ENCODE results near the gene GALNT9. TPM values are rescaled to one million over a fixed set of nuclear protein-coding genes. Genes with fewer than 3 reads are reported as not detected.
A peak's percentile ranks its signal among the peaks of the same experiment; 100 is the strongest.
"Not testable (repeated sequence)": the region's sequence is repeated elsewhere in the genome, so short reads cannot be mapped to it uniquely, and the experiment has no call there.

The GALNT9 gene
- total RNA-seq, 1 donor from 2014 or later, result 1.6 TPM

DNA sequence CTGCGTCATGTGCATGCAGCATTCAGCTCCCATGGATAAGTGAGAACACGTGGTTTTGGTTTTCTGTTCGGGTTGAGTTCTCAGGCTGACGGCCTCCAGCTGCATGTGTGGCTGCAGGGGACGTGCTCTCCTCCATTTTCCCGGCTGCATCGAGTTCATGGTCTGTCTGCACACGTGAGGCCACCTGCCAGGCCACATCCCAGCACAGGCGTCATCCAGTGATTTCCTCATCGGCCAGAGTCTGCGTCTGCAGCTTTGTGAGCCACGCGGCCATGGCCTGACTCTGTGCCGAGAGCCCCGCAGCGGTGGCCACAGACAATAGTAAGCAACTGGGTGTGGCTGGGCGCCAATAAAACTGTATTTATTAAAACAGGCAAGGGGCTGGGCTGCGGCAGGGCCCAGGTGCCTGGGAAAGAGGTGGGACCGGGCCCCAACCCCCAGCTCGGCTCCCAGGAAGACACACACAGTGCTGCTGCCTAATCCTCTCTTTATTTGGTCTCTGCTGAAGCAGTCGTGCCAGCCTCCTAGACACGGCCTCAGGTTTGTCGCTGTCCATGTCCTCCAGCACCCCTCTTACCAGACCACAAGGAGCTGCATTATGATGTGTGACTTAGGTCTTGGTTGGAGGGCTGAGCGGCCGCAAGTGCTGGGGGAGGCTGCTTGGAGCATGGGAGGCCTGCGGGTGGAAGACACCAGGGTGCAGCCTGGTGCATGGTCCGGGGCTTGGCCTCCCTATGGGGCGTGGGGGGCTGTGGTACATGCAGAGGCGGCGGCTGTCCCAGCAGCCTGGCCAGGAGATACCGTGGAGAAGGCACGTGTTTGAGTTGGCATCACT lies 133.1 kb downstream of the GALNT9 start:
- Mint-ChIP-seq H3K27ac (no peak overlapping the region), H3K9me3 (peaks cover 4% of the 10 kb centered on the region), H3K4me1 (ENCODE audit: unreplicated experiment) (no peaks in the 10 kb centered on the region), H3K4me3 (no peak overlapping the region), H3K27me3 (peaks cover 34% of the 10 kb centered on the region), H3K36me3 (no peaks in the 10 kb centered on the region)
- DNase-seq (ENCODE audit: extremely low spot score, unreplicated experiment), result no peak
- no peak for TF ChIP-seq CTCF (conservative IDR thresholded peaks at IDR 0.05)

GRCh38 chr12:132195242-132195641 lies 134.1 kb downstream of the GALNT9 start:
- H3K4me3 Mint-ChIP-seq; H3K4me1 Mint-ChIP-seq (ENCODE audit: unreplicated experiment); H3K27ac Mint-ChIP-seq; H3K36me3 Mint-ChIP-seq; H3K9me3 Mint-ChIP-seq; DNase-seq (ENCODE audit: extremely low spot score, unreplicated experiment): not testable (repeated sequence)
- H3K27me3 Mint-ChIP-seq, result peaks cover 36% of the 10 kb centered on the region

GRCh38 chr12:132194556-132194955 lies 134.8 kb downstream of the GALNT9 start:
- H3K4me3 Mint-ChIP-seq, result no peak overlapping the region
- no peak for DNase-seq (ENCODE audit: extremely low spot score, unreplicated experiment)
- no peak for TF ChIP-seq CTCF (conservative IDR thresholded peaks at IDR 0.05)
- H3K36me3 Mint-ChIP-seq, result no peaks in the 10 kb centered on the region
- peaks cover 4% of the 10 kb centered on the region for H3K9me3 Mint-ChIP-seq
- peaks cover 40% of the 10 kb centered on the region for H3K27me3 Mint-ChIP-seq
- no peaks in the 10 kb centered on the region for H3K4me1 Mint-ChIP-seq (ENCODE audit: unreplicated experiment)
- no peak overlapping the region for H3K27ac Mint-ChIP-seq

DNA sequence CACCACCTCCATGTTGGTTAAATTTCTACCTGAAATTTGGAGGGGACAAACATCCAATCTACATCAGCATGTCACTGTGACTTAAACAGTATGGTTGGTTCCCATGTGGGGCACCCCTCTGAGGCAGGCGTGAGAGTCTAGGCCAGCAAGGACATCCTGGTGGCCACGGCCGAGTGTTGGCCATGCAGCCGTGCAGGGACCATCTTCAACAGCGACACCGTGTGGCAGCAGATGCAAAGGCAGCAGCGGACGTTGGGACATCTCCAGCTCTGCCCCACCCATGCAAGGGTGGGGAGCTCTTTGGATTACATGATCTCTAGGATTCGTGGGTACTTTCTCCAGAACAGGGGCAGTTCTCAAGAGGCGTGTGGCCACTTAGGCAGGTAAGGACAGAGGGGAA lies 135.3 kb downstream of the GALNT9 start:
- TF ChIP-seq CTCF (conservative IDR thresholded peaks at IDR 0.05), result peak; percentile 59
- H3K36me3 Mint-ChIP-seq, result no peaks in the 10 kb centered on the region
- H3K27me3 Mint-ChIP-seq, result peaks cover 44% of the 10 kb centered on the region
- H3K4me3 Mint-ChIP-seq, result no peak overlapping the region
- peaks cover 4% of the 10 kb centered on the region for H3K9me3 Mint-ChIP-seq
- H3K27ac Mint-ChIP-seq, result no peak overlapping the region
- peaks cover 3% of the 10 kb centered on the region for H3K4me1 Mint-ChIP-seq (ENCODE audit: unreplicated experiment)
- no peak for DNase-seq (ENCODE audit: extremely low spot score, unreplicated experiment)

GRCh38 chr12:132191715-132192553 lies 137.5 kb downstream of the GALNT9 start:
- H3K36me3 Mint-ChIP-seq, result no peaks in the 10 kb centered on the region
- TF ChIP-seq CTCF (conservative IDR thresholded peaks at IDR 0.05), result no peak
- peaks cover 3% of the 10 kb centered on the region for H3K4me1 Mint-ChIP-seq (ENCODE audit: unreplicated experiment)
- H3K27ac Mint-ChIP-seq, result no peak overlapping the region
- H3K27me3 Mint-ChIP-seq, result peaks cover 52% of the 10 kb centered on the region
- peaks cover 4% of the 10 kb centered on the region for H3K9me3 Mint-ChIP-seq
- DNase-seq (ENCODE audit: extremely low spot score, unreplicated experiment), result no peak
- peak overlapping the region; percentile 55 for H3K4me3 Mint-ChIP-seq
